ENCODE measurements around the gene HSD17B7.
"Not testable (repeated sequence)": the region's sequence is repeated elsewhere in the genome, so short reads cannot be mapped to it uniquely, and the experiment has no call there.

Gene HSD17B7

DNA sequence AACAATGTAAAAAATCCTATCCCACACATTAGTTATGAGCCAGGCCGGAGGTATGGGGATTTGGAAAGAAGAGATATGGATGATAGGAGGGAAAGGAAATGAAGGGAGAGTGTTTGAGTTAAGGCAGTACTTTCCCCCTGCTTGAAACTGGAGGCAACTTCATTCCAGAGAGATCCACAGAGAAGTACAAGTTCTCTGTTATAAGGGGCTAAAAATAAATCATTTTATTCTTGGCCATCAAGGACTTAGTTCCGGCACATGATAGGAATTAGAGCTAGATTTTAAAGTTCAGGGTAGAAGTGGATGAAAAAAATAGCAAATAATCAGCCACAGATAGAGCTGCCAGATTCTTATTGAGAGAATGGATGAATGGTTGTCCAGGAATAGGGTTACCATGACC lies 27.6 kb downstream of the HSD17B7 start:
- DNase-seq, result not testable (repeated sequence)

DNA sequence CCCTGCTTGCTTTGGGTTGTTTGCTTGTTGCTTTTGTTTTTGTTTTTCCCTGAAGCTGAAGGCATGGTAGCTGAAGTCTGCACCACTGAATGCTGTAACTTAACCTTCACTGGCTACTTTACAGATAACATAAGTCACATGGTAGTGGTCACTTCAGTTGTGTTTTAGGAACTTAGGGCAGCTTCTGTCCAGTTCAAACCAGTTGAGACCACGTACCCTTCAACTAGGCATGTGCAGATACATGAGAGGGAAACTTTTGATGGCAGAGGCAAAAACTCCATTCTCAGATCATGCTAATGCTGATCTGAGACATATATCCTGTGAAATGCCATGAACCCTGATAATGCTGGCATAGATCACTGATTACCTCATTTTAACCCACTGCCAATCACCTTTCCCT lies 28.2 kb downstream of the HSD17B7 start:
- not testable (repeated sequence) for DNase-seq

DNA sequence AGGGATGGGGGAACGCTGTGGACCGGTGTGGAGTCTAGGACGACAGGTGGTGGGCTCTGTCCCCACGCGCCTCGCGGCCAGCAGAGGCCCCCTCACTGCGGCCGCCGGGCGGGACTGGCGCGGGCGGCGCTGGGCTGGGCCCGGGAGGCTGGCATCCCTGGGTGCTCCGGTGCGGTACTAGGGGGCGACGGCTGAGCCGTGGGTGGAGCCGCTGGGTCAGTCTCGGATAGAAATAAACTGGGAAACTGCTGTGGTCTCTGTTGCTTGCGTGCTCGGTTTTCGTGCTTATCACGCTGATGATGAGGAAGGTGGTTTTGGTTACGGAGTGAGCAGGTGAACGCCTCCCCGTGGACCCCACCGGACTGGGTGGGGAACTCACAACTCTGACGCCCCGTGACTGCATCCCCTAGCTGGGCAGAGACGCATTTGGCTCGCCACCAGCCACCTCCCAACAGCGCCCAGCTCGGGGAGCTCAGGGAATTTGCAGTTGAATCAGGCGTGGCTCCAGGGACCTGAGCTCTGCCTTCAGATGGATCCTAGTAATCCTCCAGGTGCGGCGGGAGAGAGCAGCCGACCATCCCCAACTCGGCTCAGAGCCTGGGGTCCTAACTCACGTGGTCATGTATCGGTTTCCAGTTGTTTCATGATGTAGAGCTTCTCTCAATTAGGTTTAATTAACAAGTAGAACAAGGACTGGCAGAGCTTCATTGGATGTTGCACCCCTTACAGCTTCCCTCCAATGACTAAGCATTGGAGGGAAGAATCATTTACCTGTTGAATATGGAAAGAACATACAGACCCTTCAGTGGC lies 32.1 kb downstream of the HSD17B7 start:
- no peak for DNase-seq

DNA sequence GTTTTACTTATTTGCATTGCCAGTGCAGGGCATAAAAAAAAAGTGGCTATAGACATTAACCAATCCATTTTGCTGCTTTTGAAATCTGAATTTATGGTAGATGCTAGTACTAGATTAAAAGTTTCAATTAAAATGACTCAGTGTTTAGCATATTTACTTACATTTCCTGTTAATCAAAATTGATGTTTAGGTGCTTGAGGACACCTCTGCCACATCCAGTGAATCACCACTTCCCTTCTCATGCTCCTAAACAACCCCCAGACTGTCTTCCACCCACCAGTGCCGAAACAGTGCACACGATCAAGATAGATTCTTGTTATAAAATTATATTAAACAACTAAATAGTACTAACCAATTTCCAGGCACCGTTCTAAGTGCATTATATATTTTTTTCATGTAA lies 32.7 kb downstream of the HSD17B7 start:
- peak in 1 of 2 donors; percentile 5 for DNase-seq

DNA sequence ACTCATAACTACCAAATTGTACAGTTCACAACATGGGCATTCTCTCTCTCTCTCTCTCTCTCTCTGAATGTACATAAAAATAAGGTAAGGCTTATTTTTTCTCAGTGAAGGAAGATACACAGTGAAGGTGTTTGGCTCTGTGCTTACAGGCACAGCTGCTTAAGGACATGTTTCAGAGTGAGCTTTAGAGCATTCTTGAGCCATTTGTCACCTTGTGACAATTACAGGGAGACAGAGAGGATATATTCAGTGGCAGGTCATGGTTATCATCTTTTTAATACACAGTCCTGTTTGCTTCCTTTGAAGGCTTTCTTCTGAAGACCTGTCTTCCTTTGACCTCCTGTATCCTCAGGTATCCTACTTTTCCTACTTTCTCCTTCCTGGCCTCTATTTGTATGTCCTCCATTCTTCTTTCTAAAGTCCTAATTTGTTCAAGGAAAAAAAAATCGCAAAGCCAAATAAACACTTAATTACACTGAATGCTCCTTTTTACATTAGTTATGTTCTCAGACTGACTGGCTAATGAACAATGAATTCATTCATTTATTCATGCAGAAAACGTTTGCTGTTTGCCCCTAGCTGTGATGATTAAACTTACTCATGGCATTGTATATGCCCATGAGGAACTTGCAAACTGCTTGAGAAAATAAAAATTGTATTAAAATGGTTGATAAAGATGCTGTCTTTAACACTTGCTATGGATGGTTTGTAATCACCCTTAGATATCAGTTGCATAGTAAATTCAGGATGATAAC lies 33.4 kb downstream of the HSD17B7 start:
- no peak for DNase-seq

DNA sequence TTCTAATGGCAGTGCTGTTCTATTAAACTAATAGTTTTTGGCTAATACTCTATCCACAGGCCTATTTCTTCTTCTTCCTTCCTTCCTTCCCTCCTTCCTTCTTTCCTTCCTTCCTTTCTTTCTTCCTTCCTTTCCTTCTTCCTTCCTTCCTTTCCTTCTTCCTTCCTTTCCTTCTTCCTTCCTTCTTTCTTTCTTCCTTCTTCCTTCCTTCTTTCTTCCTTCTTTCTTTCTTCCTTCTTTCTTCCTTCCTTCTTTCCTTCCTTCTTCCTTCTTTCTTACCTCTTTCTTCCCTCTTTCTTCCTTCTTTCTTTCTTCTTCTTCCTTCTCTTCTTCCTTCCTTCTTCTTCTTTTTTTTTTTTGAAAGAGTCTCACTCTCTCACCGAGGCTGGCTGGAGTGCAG lies 38.8 kb downstream of the HSD17B7 start:
- no peak for DNase-seq

DNA sequence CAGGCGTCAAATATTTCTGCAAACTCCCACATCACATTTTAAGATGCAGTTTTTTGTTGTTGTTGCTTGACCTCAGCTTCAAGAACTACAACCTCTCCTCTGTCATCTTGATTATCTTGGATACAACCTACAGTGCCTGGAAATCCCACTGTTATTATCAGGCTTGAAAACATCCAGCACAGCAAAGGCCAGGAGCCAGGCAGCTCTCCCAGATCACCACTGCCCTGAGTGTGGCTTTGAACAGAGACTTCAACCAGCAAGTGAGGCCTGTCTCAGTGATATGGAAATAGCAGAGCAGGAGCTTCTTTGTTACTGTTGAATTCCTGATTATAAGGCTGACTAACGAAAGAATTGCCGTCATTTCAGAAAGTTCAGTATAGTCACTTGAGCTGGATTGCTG lies 42.0 kb downstream of the HSD17B7 start:
- DNase-seq, result no peak

DNA sequence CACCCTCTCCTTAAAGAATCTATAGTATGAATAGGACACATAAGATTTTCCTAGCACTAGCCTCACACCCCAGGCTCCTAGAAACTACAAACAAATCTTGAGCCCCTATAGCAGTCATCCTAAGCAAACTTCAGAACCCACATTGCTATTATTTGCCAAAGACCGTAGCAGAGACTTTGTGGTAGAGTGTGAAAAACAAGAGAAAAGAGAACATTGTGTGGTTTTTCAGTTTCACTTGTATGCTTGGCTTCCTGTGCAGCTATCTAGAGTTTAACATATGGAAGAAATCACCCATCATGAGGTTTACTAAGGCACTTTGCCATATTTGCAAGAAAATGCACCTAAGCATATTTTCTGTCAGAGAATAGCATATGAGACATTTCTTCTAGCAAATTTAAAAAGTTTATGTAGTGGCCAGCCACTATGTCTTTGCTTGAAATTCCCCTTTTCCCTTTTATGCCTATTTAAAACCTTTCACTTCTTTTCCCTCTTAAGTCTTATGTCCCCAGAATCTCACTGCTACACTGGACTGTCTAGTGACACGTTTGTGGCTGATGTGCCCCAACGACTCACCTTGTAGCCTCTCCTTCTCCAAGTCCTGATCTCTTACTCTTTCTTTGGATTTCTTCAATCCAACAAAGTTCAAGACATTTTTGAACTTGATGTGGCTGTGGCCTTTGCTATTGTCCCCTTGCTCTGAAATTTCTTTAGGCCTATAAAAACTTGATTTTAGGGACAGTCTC lies 44.8 kb downstream of the HSD17B7 start:
- no peak for DNase-seq

DNA sequence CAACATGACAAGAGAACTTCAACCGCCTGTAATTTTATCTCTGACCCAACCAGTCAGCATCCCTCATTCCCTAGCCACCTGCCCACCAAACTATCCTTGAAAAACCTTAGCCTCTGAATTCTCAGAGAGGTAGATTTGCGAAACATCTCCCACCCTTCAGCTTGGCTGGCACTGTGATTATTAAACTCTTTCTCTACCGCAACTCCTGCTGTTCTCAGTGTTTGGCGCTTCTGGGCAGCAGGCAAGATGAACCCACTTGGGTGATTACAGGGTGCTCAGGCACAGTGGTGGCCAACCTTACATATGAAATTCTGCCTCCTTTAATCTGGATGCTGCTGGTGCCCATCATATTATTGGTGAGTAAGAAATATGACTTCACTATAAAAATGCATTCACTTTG lies 48.4 kb downstream of the HSD17B7 start:
- DNase-seq, result no peak

DNA sequence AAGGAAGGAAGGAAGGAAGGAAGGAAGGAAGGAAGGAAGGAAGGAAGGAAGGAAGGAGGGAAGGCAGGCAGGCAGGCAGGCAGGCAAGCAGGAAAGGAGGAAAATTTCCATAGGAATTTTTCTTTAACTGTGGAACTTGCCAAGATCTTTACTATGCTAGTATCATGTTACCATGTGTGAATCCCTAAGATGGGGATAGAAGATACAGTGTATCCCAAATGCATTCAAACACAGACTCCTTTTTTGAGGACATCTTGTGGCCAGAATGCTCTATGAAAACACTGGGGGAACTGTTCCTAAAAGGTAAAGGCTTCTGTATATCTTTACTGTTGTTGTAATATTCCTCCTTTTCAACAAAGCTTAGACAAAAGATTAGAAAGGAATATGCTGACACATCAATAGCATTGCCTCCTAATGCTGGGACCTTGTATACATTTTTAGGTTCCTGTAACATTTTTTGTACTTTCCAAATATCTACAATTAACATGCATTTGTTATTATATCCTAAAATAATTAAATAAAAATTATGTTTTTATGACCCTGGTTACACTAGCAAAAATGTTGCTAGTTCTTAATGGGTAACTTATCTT lies 49.8 kb downstream of the HSD17B7 start:
- no peak for DNase-seq

DNA sequence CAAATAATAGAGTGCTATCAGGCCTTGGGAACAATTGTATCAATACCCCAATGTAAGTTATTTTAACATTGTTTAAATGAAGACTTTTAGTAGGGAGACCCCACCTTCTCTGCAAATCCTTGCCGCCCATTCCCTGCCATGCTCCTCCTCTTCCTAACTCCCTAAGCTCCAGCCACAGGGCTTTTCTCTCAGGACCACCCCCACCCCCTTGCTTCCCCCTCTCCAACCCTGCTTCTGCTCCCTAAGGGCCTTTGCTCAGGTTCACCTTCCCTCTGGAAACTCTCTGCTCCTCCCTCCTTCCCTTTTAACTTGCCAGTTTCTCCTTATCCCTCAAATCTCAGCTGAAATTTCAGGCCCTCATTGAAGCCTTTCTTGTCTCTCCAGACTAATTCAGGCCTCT lies 53.7 kb downstream of the HSD17B7 start:
- no peak for DNase-seq

DNA sequence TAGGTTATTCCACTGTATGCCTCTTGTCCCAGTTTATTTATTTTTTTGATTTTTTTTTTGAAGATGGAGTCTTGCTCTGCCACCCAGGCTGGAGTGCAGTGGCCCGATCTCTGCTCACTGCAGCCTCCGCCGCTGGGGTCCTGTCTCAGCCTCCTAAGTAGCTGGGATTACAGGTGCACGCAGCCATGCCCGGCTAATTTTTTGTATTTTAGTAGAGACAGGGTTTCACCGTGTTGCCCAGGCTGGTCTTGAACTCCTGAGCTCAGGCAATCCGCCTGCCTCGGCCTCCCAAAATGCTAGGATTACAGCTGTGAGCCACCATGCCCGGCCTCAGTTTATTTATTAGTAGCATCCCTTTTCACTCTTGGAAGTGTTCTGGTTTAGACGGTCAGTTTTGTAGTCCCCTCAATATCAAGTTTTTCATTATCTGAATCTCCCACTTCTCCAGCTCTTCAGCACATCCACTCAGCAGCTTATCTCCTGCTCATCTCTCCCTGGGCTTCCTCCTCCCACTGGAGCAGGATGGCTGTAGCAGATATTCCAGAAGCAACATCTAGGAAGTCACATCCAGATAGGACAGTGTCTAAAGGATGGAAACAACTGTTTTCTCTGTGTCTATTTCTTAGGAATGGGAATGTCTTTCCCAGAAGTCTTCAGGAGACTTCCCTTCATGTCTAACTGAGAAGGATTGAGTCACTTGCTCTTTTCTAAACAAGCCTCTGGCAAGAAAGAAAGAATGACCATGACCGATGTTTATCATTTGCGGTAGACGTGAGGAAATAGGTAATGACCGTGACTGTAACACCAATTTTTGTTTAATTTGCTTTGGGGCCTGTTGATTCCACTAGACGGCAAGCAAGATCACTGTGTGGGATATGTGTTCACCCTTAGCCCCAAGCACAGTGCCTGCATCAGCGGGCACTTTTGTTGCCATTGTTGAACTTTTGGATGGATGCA lies 56.0 kb downstream of the HSD17B7 start:
- no peak for DNase-seq

DNA sequence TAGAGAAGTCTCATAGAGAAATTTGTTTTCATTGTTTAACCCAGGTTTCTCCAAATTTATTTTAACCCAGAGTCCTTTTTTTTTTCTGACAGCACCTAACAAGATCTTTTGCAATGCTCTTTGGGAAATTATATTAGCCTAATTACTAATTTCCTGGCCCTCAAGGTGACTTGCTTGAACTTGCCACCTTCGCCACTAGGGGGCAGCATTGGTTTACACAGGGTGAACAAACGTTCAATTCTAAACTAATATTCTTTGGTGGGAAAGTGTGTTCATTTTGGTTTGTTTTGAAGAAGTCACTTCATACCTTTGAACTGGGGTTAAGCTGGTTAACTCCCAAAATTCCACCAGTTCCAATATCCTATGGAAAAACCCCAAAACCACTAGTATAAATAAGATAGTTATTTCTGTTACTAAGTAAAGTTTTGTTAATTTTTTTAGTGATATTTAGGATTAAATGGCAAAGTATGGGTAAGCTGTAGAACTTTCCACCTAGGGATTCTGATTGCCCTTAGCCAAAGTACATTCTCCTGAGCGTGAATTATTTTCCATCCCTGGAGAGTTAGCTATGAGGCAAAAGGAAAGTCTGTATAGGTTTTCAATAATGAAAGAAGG lies 57.4 kb downstream of the HSD17B7 start:
- peak; percentile 79 to 85 for DNase-seq

DNA sequence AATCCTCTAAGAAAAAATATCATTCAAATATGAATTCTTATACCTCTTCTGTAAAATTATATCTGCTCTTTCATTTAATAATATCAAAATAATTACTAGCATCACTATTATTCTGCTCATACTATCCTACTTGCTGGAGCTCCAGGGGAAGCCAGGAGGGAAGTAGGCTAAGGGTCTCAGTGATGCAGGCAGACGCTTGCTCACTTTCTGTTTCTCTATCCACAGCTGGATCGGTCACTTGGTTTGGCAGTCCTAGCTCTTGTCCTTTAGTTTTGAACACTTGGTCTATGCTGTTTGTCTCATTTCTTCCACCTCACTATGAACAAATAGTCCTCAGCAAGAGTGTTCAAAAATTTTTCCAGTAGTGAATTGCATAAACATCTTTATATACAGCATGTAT lies 59.2 kb downstream of the HSD17B7 start:
- no peak for DNase-seq

DNA sequence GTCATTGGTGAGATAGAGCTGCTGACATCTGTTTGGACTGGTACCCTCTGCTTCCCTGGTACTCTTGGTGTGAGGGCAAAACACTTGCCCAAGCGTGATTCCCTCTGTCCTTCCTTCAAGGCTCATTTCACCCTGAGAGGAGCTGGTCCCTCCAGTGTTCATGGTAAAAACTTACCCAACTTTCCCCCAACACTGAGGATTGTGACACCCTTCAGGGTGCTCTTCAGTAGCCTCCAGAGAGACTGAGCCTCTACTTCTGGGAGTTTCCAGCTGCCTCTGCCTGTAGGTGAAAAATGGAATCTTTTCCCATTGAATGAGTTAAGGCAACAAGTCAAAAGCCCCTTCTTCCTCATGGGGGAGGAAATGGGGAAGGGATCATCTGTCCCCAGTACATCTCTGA lies 60.8 kb downstream of the HSD17B7 start:
- DNase-seq, result no peak

DNA sequence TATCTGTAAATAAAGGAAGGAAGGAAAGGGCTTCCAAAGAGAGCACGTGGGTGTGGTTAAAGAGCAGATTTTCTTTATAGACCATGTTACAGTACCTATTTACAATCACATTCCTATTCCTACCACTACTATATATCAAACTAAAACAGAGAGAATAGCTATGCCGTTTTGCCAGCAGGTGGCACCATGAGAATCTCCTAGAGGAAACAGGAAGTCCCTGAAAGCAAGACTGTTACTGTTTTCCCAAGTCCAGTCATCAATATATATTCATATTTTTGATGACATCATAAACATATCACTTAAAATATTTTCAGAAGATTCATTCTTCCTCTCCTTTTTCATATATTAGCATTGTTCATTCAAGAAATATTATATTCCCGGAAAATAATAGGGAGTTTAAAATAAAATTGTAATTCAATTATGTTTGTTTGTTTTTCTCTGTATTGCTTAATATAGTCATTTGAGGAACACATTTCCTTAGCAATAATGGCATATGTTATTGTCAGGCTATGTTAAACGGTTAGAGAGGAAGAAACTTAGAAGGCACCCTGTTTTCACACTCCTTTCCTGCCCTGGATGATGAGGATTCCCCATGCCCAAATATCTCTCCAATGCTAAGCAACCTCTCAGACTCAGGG lies 63.9 kb downstream of the HSD17B7 start:
- peak; percentile 32 to 43 for DNase-seq

DNA sequence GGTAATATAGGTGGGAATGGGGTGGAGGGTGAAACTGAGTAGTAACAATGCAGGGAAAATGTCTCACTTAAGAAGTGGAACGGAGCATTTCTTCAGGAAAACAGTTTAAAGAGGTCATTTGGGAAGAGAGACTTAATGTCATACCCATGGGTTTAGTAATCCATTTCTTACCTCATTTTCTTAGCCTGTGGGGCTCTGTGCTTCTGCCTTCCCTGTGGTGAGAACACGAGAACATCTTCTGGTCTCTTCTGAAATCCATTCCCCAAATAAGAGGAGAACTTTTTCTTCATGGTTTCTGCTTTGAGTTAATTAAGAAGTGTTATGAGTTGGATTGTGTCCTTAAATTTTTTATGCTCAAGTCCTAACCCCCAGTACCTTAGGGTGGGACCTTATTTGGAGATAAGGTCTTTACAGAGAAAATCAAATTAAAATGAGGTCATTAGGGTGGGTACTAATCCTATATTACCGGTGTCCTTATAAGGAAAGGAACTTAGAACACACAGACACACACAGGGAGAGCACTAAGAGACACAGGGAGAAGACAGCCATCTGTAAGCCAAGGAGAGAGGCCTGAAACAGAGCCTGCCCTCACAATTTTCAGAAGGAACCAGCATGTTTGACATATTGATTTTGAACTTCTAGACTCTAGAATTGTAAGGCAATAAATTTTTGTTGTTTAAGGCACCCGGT lies 65.1 kb downstream of the HSD17B7 start:
- no peak for DNase-seq

DNA sequence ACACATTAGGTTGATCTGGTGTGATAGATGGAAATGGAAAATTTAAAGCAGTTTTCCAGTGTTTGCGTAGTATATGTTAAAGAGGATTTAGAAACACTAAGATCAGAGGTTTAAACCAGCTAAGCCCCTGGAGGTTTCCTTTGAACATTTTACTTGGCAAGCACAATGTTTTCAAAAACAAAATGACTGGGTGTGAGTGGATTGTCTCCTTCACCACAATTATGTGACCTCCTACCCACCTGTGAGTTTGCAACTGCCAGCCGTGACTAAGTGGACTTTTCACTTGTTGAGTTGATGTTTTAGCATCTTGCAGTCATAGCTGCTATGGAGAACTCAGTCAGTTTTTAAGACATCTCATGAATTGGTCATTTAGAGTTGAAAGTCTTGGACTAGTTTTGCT lies 65.8 kb downstream of the HSD17B7 start:
- DNase-seq, result no peak

DNA sequence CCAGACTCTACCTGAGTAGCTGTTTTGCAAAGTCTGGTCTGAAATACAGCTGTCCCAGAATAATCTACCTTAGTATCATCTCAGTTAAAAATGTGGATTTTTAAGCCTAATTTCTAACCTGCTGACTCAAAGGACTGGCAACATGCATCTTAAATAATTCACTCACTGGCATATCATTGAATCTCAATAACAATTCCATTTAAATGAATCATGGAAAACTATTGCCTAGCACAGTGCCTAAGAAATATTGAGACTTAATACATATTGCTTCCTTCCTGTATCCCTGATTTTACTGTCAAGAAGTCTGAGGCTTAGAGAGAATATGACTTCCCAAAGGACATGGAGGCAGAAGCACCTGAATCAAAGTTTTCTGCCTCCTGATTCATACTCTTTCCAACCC lies 67.3 kb downstream of the HSD17B7 start:
- DNase-seq, result no peak

DNA sequence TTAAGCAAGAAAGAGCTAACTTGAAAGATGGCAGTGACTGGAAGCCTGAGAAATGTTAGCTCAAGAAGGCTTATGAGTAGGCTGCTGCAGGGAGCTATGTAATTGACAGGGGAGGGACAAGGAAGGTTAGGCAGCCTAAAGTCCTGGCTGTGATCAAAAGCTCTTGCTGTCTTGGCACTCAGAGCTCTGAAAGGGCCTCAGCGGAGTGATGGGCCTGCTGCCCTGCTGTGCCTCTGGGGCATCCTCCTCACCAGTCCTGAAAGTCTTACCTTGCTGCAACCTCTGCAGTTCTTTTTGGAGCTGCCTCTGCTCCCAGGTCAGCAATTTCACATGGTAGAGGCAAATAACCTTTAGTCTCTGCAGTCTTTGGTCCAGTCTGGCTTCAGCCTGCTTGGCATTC lies 68.7 kb downstream of the HSD17B7 start:
- DNase-seq, result no peak

DNA sequence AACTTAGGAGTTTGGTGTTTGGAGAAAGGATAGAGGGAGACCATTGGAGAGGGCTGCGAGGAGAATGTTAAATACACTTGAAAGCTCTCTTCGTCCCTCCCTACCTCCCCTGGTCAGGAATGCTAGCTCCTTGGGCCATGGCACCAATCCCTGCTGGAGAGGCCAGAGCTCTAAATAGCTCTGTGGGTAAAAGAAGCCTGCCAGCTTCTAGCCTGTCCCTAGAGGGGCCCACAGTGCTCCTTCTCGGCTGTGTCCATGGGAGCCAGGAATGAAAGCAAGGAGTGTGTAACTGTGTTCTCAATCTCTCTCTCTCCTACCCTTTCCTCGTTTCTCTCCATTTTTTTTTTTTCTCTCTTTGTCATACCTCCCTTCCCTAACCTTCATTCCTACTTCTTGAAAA lies 70.6 kb downstream of the HSD17B7 start, which contains the start of gene CCDC190:
TSS of gene CCDC190 (minus strand) at position 75 of the 400 bp plus-strand sequence. CDS start 1,529 bp downstream, outside the sequence.
- no peak for DNase-seq

All from activated CD4-positive, alpha-beta T cell treated with anti-CD3 and anti-CD28 coated beads for 4 hours (primary cell).